ENCODE measurements around the gene NKX1-1.

GRCh38 chr4:1414831-1415680 lies 8.8 kb upstream of the NKX1-1 start:
- TF ChIP-seq CTCF (IDR thresholded peaks at IDR 0.05; ENCODE audit: insufficient read depth, low read length, poor library complexity, severe bottlenecking), result no peak
- TF ChIP-seq EZH2phosphoT487 (conservative IDR thresholded peaks at IDR 0.05; ENCODE audit: low read length), result no peak
